Hepatocyte (in vitro differentiated cells): ENCODE results near the gene NOS1. TPM values are rescaled to one million over a fixed set of nuclear protein-coding genes. Genes with fewer than 3 reads are reported as not detected.
"Not testable (repeated sequence)": the region's sequence is repeated elsewhere in the genome, so short reads cannot be mapped to it uniquely, and the experiment has no call there.

Source experiments
- DNase-seq: peaks from one replicate; pipeline ENCODE4 v3.0.0-alpha.2; 2016; ENCODE audit warnings: low spot score
- H2AFZ ChIP-seq: fragments of 200-600 bp; sonication (generic); 2 replicates; pipeline ENCODE4 v1.6.0; 2016; ENCODE audit warnings: antibody characterized with exemption, mild to moderate bottlenecking
- H3K27ac ChIP-seq: fragments of 200-600 bp; sonication (generic); 2 replicates; pipeline ENCODE4 v1.5.1; 2016; ENCODE audit warnings: mild to moderate bottlenecking
- H3K27me3 ChIP-seq: fragments of 200-600 bp; sonication (generic); 2 replicates; pipeline ENCODE4 v1.6.1; 2016
- H3K36me3 ChIP-seq: fragments of 200-600 bp; sonication (generic); replicated peaks from 2 replicates; pipeline ENCODE4 v1.5.1; 2016; ENCODE audit warnings: low read depth; ENCODE audit not compliant: insufficient read depth
- H3K4me1 ChIP-seq: fragments of 200-600 bp; sonication (generic); 2 replicates; pipeline ENCODE4 v1.5.1; 2016; ENCODE audit warnings: mild to moderate bottlenecking, moderate library complexity; ENCODE audit not compliant: insufficient read depth
- H3K4me2 ChIP-seq: fragments of 200-600 bp; sonication (generic); 2 replicates; pipeline ENCODE4 v1.6.0; 2016
- H3K4me3 ChIP-seq: fragments of 200-600 bp; sonication (generic); 2 replicates; pipeline ENCODE4 v1.5.1; 2016; ENCODE audit warnings: mild to moderate bottlenecking
- H3K79me2 ChIP-seq: fragments of 200-600 bp; sonication (generic); 2 replicates; pipeline ENCODE4 v1.6.0; 2017; ENCODE audit warnings: mild to moderate bottlenecking
- H3K9me2 ChIP-seq: fragments of 200-600 bp; sonication (generic); replicated peaks from 2 replicates; pipeline ENCODE4 v1.6.0; 2017; ENCODE audit warnings: mild to moderate bottlenecking; ENCODE audit not compliant: insufficient read depth
- H3K9me3 ChIP-seq: fragments of 200-600 bp; sonication (generic); 2 replicates; pipeline ENCODE4 v1.5.1; 2016; ENCODE audit warnings: low read depth, mild to moderate bottlenecking
- H4K20me1 ChIP-seq: fragments of 200-600 bp; sonication (generic); 2 replicates; pipeline ENCODE4 v1.6.0; 2016; ENCODE audit warnings: mild to moderate bottlenecking; ENCODE audit not compliant: insufficient read depth, poor library complexity, severe bottlenecking
- CTCF ChIP-seq: fragments of 200-600 bp; sonication (generic); IDR thresholded peaks from 2 replicates; pipeline ENCODE4 v1.5.1; 2016; ENCODE audit warnings: antibody characterized with exemption, mild to moderate bottlenecking; ENCODE audit not compliant: poor library complexity
- EZH2 ChIP-seq: fragments of 200-600 bp; sonication (generic); IDR thresholded peaks from 2 replicates; pipeline ENCODE4 v1.6.1; 2016; ENCODE audit warnings: antibody characterized with exemption, mild to moderate bottlenecking, borderline replicate concordance
- EZH2phosphoT487 ChIP-seq: fragments of 200-600 bp; sonication (generic); IDR thresholded peaks from one replicate; pipeline ENCODE4 v1.6.1; 2018; ENCODE audit warnings: antibody characterized with exemption, mild to moderate bottlenecking, low read depth, moderate library complexity; ENCODE audit not compliant: unreplicated experiment, severe bottlenecking
- WGBS: methylation state at CpG from one replicate; pipeline ENCODE4 v1.1.6; 2016; ENCODE audit warnings: low lambda C conversion rate; ENCODE audit errors: missing lambda C conversion rate; 5-methylcytosine and 5-hydroxymethylcytosine counted together
- polyA plus RNA-seq: library from polyadenylated mRNA; unstranded; fragments of >200 nt; fragmentation: Nextera tagmentation; extraction: Ambion mirVana; gene quantifications from 2 replicates; pipeline ENCODE4 v1.2.1, GENCODE V29; 2016
- total RNA-seq: library from RNA; depleted of rRNA; stranded (reverse); fragments of >200 nt; gene quantifications from 2 replicates; pipeline ENCODE4 v1.2.3, GENCODE V29; 2014

NOS1 gene
- total and polyA plus RNA-seq, 2 experiments from 2014 or later = not detected

DNA sequence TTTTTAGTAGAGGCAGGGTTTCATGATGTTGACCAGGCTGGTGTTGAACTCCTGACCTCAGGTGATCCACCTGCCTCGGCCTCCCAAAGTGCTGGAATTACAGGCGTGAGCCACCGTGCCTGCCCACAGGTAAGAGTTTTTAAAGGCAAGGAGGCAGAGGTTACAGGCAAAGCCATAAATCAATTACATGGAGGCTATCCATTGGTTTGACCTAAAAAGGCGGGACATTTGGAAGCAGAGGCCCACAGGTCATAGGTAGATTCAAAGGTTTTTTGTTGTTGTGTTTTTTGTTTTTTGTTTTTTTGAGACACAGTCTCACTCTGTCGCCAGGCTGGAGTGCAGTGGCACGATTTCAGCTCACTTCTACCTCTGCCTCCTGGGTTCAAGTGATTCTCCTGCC lies 165.1 kb downstream of the NOS1 start:
- DNase-seq, H3K4me2 ChIP-seq, H4K20me1 ChIP-seq, H3K4me3 ChIP-seq, H3K4me1 ChIP-seq, H2AFZ ChIP-seq, H3K79me2 ChIP-seq, H3K36me3 ChIP-seq, H3K9me3 ChIP-seq, H3K27ac ChIP-seq, H3K9me2 ChIP-seq, H3K27me3 ChIP-seq: not testable (repeated sequence)
- 90% methylated on average over 6 of the region's 6 CpGs for WGBS

DNA sequence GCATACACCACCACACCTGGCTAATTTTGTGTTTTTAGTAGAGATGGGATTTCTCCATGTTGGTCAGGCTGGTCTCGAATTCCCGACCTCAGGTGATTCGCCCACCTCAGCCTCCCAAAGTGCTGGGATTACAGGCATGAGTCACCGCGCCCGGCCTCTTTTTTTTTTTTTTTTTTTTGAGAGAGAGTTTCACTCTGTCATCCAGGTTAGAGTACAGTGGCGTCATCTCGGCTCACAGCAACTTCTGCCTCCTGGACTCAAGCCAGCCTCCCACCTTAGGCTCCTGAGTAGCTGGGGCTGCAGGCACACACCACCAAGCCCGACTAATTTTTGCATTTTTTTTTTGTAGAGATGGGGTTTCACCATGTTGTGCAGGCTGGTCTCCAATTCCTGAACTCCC lies 166.4 kb downstream of the NOS1 start:
- H3K4me1 ChIP-seq, H2AFZ ChIP-seq, H4K20me1 ChIP-seq, H3K9me3 ChIP-seq, H3K36me3 ChIP-seq, H3K27me3 ChIP-seq, DNase-seq, H3K4me2 ChIP-seq, H3K79me2 ChIP-seq, H3K27ac ChIP-seq, H3K9me2 ChIP-seq, H3K4me3 ChIP-seq: not testable (repeated sequence)
- WGBS = 84% methylated on average over 6 of the region's 9 CpGs

GRCh38 chr12:117193903-117194302 lies 167.5 kb downstream of the NOS1 start:
- Histone ChIP-seq H2AFZ (no peak overlapping the region), H3K4me2 (no peak overlapping the region), H3K27ac (no peak overlapping the region), H3K9me2 (no peaks in the 10 kb centered on the region), H3K9me3 (no peaks in the 10 kb centered on the region), H3K4me1 (no peaks in the 10 kb centered on the region), H3K36me3 (no peaks in the 10 kb centered on the region), H3K4me3 (no peak overlapping the region), H4K20me1 (no peaks in the 10 kb centered on the region), H3K79me2 (peaks cover 10% of the 10 kb centered on the region), H3K27me3 (peaks cover 6% of the 10 kb centered on the region)
- no peak for DNase-seq
- TF ChIP-seq CTCF (no peak), EZH2phosphoT487 (no peak), EZH2 (no peak)
- WGBS = 87% methylated on average over 3 of the region's 3 CpGs

DNA sequence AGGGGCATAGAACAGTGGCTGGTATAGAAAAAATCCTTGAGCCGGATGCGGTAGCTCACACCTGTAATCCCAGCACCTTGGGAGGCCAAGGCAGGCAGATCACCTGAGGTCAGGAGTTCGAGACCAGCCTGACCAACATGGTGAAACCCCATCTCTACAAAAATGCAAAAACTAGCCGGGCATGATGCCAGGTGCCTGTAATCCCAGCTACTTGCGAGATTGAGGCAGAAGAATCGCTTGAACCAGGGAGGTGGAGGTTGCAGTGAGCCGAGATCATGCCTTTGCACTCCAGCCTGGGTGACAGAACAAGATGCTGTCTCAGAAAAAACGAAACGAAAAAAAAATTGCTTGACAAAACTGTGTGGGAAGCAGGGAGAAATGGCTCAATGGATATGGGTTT lies 168.8 kb downstream of the NOS1 start:
- H3K27me3 ChIP-seq, DNase-seq, H4K20me1 ChIP-seq, H3K9me2 ChIP-seq, H3K4me2 ChIP-seq, H3K27ac ChIP-seq, H3K4me1 ChIP-seq, H2AFZ ChIP-seq, H3K36me3 ChIP-seq, H3K9me3 ChIP-seq, H3K4me3 ChIP-seq: not testable (repeated sequence)
- 92% methylated on average over 9 of the region's 9 CpGs for WGBS
- peaks cover 23% of the 10 kb centered on the region for H3K79me2 ChIP-seq

DNA sequence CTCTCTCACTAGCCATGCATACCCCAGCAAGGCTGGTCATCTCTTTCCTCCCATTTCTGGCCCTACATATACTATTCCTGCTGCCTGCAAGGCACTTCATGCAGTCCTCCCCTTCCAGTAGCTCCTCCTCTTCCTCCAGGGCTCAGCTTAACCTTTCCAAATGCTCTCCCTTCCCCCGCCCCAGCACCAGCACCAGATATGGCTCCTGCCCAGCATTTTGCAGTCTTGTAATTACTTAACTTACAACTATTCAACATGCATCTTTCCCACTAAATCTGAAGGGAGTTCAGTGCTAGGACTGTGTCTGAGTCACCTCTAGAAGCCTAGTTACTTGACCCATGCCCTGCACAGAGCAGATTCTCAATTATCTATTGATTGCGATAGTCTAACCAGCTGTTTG lies 169.4 kb downstream of the NOS1 start:
- H3K27me3 ChIP-seq = peaks cover 6% of the 10 kb centered on the region
- H2AFZ ChIP-seq = no peak overlapping the region
- WGBS = 77% methylated on average over 2 of the region's 2 CpGs
- no peak overlapping the region for H3K4me3 ChIP-seq
- no peaks in the 10 kb centered on the region for H3K36me3 ChIP-seq
- H3K4me1 ChIP-seq = peaks cover 4% of the 10 kb centered on the region
- no peaks in the 10 kb centered on the region for H3K9me3 ChIP-seq
- peaks cover 3% of the 10 kb centered on the region for H4K20me1 ChIP-seq
- H3K79me2 ChIP-seq = peaks cover 26% of the 10 kb centered on the region
- H3K9me2 ChIP-seq = no peaks in the 10 kb centered on the region
- no peak overlapping the region for H3K4me2 ChIP-seq
- TF ChIP-seq EZH2 = no peak
- TF ChIP-seq CTCF = no peak
- TF ChIP-seq EZH2phosphoT487 = no peak
- no peak overlapping the region for H3K27ac ChIP-seq
- no peak for DNase-seq
